ENCODE results near the gene TMEM240.
"Not testable (repeated sequence)": the region's sequence is repeated elsewhere in the genome, so short reads cannot be mapped to it uniquely, and the experiment has no call there.

TMEM240 gene

DNA sequence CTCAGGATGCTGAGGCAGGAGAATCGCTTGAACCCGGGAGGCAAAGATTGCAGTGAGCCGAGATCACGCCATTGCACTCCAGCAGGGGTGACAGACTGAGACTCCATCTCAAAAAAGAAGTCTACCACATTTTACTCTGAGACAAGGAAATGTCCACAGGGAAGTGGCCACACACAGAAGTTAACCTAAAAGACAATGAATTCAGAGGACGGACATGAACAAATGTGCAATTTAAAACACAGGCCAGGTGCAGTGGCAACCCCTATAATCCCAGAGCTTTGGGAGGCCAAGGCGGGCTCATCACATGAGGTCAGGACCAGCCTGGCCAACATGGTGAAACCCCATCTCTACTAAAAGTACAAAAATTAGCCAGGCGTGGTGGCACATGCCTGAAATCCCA lies 17.3 kb upstream of the TMEM240 start:
- not testable (repeated sequence) for DNase-seq (ENCODE audit: low read depth)

DNA sequence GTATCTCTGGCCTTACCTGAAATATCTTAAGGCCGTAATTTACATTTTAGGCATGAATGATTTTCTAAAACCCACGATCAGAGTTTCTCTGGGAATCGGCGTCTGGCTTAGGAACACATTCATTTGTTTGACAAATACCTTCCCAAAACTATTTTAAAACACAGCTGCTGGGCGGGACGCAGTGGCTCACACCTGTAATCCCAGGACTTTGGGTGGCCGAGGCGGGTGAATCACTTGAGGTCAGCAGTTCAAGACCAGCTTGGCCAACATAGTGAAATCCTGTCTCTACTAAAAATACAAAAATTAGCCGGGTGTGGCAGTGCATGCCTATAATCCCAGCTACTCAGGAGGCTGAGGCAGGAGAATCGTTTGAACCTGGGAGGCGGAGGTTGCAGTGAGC lies 16.5 kb upstream of the TMEM240 start:
- DNase-seq (ENCODE audit: low read depth) = not testable (repeated sequence)

GRCh38 chr1:1556505-1556904 lies 16.1 kb upstream of the TMEM240 start:
- no peak for DNase-seq (ENCODE audit: low read depth)

GRCh38 chr1:1554926-1555915 lies 14.8 kb upstream of the TMEM240 start:
- no peak for DNase-seq (ENCODE audit: low read depth)

- no peak for DNase-seq (ENCODE audit: low read depth)
Measured at GRCh38 chr1:1554550-1554925, 14.1 kb upstream of the TMEM240 start.

DNA sequence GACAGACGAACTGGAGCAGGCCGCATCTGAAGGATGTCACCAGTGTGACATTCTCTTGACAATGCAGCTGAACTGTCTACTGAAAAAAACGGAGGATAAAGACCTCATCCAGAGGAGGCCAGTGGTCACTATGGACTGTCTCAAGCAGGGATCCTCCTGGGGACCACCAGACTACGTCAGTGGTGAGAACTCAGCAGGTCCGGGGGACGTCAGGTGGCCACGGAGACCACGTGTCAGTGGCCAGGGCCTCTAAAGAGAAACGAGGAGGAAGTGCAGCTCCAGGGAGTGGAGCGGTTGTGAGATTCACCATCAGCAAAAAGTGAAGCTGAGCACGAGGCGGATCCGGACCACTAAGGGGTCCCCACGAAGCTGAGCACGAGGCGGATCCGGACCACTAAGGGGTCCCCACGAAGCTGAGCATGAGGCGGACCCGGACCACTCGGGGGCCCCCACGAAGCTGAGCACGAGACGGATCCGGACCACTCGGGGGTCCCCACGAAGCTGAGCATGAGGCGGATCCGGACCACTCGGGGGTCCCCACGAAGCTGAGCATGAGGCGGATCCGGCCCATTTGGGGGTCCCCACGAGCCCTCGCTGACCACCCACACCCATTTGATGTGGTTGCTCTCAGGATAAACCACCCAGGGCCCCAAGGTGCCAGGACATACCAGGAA lies 13.5 kb upstream of the TMEM240 start:
- no peak for DNase-seq (ENCODE audit: low read depth)

DNA sequence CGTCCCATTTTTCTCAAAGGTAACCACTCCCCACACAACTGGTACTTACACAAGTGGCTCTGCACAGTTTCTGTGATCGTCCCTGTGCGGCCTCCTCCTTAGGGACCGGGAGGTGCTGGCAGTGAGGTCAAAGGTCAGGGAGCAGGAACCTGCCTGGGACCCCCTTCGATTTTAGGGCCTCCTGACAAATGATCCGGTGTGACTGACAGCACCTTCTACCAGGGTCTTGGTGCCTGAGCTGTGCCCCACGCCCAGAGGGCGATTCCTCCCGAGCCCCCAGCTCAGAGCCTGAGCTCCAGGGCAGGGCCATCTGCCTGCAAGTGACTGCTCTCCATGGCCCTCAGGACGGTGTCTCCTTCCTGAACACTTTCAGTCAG lies 11.8 kb upstream of the TMEM240 start:
- DNase-seq (ENCODE audit: low read depth) = no peak

DNA sequence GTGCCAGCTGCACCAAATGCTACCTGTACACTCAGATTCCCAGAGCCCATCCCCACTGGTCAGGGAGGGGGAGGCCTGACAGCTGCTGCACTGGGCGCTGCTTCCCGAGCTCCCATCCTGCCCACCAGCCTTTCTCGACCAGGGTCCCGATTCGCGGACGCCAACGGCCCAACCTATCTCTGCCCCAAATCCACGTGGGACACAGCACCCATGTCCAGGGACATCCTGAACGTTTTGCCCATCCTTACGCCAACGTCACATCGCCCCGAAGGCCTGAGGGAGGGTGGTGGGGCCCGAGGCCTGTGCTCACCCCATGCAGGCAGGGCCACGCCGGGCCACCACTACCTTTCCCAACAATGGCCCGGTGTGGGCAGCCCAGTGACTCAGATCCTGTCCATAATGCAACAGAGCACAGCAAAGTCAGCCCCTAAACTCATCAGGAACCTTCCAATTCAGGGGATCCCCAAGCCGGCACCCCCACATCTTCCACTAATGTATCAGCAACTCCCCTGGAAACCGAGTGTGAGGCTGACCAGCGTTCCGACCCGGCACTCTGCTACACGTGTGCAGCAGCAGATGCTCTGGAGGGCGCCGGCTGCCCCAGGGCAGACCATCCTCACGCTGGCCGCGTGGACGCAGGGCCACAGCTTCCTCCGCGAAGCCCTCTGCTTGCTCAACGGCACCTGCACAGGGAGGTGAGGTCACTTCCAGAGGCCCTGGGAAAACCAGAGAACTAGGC lies 11.3 kb upstream of the TMEM240 start:
- no peak for DNase-seq (ENCODE audit: low read depth)

- no peak for DNase-seq (ENCODE audit: low read depth)
Measured at GRCh38 chr1:1550591-1551432, 10.4 kb upstream of the TMEM240 start.

GRCh38 chr1:1550087-1550486 lies 9.7 kb upstream of the TMEM240 start:
- no peak for DNase-seq (ENCODE audit: low read depth)

DNA sequence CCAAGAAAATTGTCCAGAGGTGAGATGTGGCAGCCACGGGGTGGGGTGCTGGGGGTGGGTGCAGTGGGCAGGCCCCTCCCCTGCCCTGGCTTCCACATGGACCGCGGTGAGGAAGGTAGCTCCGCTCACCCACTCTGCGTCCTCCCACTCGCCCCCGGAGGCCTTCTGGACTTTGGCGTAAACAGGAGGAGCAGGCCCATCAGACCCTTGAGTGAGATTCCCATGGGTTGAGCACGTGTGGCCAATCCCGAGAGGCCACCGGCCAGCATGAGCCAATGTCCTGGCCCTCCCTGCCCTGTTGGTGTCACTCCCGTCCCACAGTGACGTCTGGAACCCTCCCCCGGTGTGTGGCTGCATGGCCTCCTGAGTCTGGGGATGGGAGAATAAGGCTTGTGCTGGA lies 8.2 kb upstream of the TMEM240 start:
- no peak for DNase-seq (ENCODE audit: low read depth)

DNA sequence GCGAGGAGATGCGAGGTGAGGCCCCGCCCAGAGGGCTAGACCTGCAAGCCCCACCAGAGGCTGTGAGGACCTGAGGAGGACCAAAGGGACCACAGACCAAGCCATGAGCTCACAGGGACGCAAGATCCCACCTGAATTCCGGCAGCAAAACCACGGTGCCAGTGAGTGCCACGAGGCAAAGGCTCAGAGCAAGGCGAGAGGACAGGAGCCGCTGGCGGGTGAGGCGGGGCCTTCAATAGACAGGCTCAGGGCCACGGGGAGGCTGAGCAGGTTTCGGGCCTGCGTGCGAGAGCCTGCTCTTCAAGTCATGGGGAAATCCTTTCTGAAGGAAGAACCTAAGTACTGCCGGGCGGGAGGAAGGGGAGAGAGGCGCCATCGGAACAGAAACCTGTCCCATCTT lies 7.1 kb upstream of the TMEM240 start:
- DNase-seq (ENCODE audit: low read depth) = no peak

GRCh38 chr1:1547011-1547410 lies 6.6 kb upstream of the TMEM240 start:
- no peak for DNase-seq (ENCODE audit: low read depth)

DNA sequence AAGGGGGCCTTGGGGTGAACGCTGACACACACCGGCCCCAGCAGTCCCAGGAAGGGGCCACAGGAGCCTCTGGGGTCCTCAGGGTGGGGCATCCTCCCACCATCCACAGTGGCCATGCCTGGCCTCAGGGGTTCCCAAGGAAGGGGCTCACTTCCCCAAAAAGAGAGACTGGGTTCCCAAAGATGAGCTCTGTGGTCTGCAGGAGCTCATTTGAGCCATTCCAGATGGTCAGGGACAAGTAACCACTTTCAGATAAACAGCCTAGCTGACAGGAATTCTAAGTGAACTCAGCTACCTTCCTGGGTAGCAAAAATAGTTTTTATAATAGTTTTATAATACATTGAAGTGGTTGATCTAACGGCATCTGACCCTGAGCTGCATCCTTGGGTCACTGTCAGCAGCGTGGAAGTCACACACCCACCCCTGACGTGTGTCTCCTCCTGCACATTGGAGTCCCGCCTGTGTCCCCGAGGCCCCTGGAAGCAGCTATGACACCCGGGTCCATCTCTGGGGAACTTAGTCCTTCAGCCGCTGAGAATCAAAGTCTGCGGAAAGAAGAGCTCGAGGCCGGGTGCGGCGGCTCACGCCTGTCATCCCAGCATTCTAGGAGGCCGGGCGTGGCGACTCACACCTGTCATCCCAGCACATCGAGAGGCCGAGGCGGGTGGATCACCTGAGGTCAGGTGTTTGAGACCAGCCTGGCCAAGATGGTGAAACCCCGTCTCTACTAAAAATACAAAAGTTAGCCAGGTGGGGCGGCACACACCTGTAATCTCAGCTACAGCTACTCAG lies 5.7 kb upstream of the TMEM240 start:
- no peak for DNase-seq (ENCODE audit: low read depth)

DNA sequence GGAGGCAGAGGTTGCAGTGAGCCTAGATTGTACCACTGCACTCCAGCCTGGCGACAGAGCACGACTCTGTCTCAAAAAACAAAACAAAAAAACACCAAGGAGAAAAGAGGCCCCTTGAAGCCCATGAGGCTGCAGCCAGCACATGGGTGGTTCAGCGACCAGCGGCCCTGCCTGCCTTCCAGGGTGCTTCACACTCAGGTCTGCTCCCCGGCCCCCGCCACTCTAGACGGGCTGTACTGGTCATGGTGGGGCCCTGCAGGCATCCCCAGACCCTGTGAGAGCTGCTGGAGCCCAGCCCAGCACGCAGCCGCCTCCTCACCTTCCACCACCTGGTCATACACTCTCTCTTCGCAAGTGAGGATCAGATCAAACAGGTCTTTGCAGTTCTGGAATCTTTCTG lies 4.1 kb upstream of the TMEM240 start:
- DNase-seq (ENCODE audit: low read depth) = no peak

- no peak for DNase-seq (ENCODE audit: low read depth)
Measured at GRCh38 chr1:1543706-1544099, 3.3 kb upstream of the TMEM240 start.

DNA sequence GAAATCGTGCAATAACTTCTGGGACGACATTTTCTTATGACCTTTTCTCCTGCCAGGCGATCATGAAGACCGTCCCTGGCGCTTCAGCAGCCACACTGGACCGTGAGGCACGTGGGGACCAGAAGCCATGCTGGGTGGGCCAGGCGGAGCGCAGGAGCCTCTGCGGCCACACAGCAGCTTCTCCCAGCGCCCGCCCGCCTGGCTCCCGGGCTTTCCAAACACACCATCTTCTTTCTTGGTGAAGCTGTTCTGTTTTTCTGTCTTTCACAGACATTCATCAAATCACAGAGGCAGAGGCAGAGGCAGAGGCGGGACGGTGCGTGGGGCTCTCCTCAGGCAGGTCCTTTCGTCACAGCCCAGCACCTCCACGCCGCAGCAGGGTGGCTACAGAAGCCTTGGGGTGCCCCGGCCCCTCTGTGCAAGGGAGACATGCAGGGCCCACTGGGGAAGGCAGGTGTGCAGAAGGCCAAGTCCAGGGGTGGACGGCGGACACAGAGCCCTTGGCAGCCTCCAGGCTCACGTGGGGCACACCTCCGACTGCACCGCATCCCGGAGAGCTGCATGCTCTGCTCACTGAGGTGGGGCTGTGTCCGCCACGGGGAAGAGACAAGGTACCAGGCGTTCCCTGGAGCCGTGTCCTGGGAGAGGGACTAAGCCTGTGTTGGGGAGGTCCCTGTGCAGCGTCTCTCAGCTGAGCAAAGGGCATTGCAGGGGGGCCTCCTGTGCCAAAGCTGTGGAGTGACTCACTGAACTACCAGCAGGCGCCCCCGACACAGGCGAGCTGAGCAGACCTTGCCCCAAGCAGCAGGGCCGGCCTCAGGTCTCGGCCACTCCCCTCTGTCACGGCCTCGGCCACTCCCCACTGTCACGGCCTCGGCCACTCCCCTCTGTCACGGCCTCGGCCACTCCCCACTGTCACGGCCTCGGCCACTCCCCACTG lies 2.6 kb upstream of the TMEM240 start:
- no peak for DNase-seq (ENCODE audit: low read depth)

- no peak for DNase-seq (ENCODE audit: low read depth)
Measured at GRCh38 chr1:1541956-1542765, 1.7 kb upstream of the TMEM240 start.
